HG02763 (cell line): ENCODE results near the gene TICAM1.

Experiments
- ATAC-seq: cut with Tn5 transposase; IDR thresholded peaks from one replicate; pipeline ENCODE4 v1.9.1; 2021; ENCODE audit warnings: mild to moderate bottlenecking, moderate library complexity; ENCODE audit not compliant: unreplicated experiment

Gene TICAM1

GRCh38 chr19:4774136-4774535 lies 57.4 kb downstream of the TICAM1 start:
- ATAC-seq = no peak

GRCh38 chr19:4773047-4773640 lies 58.4 kb downstream of the TICAM1 start:
- ATAC-seq = no peak

GRCh38 chr19:4772566-4772965 lies 58.9 kb downstream of the TICAM1 start:
- ATAC-seq = no peak

- ATAC-seq = no peak
Measured at GRCh38 chr19:4768934-4769777, 62.4 kb downstream of the TICAM1 start.
